Measurements from ENCODE around the gene ACSL5. TPM values are rescaled to one million over a fixed set of nuclear protein-coding genes. Genes with fewer than 3 reads are reported as not detected.

Gene ACSL5
- total RNA-seq, 4 donors from 2014 or later = 6.8 to 17.0 (median 10.0) TPM

- H3K4me1 ChIP-seq = no peaks in the 10 kb centered on the region
- H3K9me3 ChIP-seq = no peaks in the 10 kb centered on the region
- TF ChIP-seq, protein P1, sequence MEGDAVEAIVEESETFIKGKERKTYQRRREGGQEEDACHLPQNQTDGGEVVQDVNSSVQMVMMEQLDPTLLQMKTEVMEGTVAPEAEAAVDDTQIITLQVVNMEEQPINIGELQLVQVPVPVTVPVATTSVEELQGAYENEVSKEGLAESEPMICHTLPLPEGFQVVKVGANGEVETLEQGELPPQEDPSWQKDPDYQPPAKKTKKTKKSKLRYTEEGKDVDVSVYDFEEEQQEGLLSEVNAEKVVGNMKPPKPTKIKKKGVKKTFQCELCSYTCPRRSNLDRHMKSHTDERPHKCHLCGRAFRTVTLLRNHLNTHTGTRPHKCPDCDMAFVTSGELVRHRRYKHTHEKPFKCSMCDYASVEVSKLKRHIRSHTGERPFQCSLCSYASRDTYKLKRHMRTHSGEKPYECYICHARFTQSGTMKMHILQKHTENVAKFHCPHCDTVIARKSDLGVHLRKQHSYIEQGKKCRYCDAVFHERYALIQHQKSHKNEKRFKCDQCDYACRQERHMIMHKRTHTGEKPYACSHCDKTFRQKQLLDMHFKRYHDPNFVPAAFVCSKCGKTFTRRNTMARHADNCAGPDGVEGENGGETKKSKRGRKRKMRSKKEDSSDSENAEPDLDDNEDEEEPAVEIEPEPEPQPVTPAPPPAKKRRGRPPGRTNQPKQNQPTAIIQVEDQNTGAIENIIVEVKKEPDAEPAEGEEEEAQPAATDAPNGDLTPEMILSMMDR (IDR thresholded peaks at IDR 0.05) = no peak
- no peak for TF ChIP-seq POLR2A (IDR thresholded peaks at IDR 0.05)
- DNase-seq = no peak
- H3K4me3 ChIP-seq (replicated peaks in 1 of 3) = no peak overlapping the region
- intact Hi-C loops (cut with DNase I) = no loop called here
- 46 to 69% methylated on average over 2 of the region's 2 CpGs for WGBS, 2 donors
- no peaks in the 10 kb centered on the region for H3K27me3 ChIP-seq
- H3K27ac ChIP-seq = peak overlapping the region in 2 of 3 donors; percentile 25 to 57
- H3K36me3 ChIP-seq = no peaks in the 10 kb centered on the region
Measured at GRCh38 chr10:112388548-112388947, 14.6 kb downstream of the ACSL5 start.

DNA sequence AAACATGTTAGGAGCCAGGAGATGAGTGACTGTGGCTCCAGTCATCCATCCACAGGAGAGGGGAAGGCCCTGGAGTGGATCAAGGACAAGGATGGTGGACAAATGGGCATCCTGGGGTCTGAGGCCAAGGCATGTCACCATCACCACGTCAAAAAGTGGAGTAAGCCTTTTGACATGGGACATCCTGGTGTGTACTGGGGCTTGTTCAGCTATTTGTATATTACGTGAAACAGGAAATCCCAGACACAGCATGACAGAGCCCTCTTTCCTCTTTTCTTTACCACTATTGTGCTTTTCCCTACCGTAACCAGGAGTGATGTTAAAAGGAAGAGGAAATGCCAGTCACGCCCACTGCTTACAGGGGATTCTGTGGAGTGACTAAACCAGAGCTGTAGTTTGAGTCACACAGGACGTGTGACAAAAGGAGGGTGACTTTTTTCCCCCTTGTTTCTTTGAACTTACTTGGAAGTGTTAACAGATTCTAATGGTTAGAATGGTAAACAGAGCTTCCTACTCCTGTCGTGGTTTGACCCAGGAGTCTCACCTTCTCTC lies 15.4 kb downstream of the ACSL5 start:
- Histone ChIP-seq H3K9me3 (no peaks in the 10 kb centered on the region), H3K36me3 (no peaks in the 10 kb centered on the region), H3K4me1 (no peaks in the 10 kb centered on the region), H3K27ac (peak overlapping the region; percentile 25 to 57 (median 50)), H3K4me3 (replicated peaks in 1 of 3) (no peak overlapping the region), H3K27me3 (no peaks in the 10 kb centered on the region)
- DNase-seq = peak; percentile 14 to 18
- intact Hi-C loops (cut with DNase I) = no loop called here
- TF ChIP-seq, protein P1 (IDR thresholded peaks at IDR 0.05) = no peak
- TF ChIP-seq POLR2A (IDR thresholded peaks at IDR 0.05) = no peak
- WGBS, 2 donors = 52 to 57% methylated on average over 6 of the region's 6 CpGs

- intact Hi-C loops (cut with DNase I) = no loop called here
- 93 to 97% methylated on average over 3 of the region's 3 CpGs for WGBS, 2 donors
- no peaks in the 10 kb centered on the region for H3K4me1 ChIP-seq
- no peaks in the 10 kb centered on the region for H3K27me3 ChIP-seq
- no peaks in the 10 kb centered on the region for H3K9me3 ChIP-seq
- no peak overlapping the region for H3K4me3 ChIP-seq (replicated peaks in 1 of 3)
- peak overlapping the region in 1 of 3 donors; percentile 15 for H3K27ac ChIP-seq
- H3K36me3 ChIP-seq = no peaks in the 10 kb centered on the region
- TF ChIP-seq POLR2A (IDR thresholded peaks at IDR 0.05) = no peak
- TF ChIP-seq, protein P1 (IDR thresholded peaks at IDR 0.05) = no peak
- DNase-seq = no peak
Measured at GRCh38 chr10:112390125-112390703, 16.3 kb downstream of the ACSL5 start.

GRCh38 chr10:112393341-112393740 lies 19.4 kb downstream of the ACSL5 start:
- intact Hi-C loops (cut with DNase I) = no loop called here
- 59 to 81% methylated on average over 1 of the region's 1 CpG for WGBS, 2 donors
- Histone ChIP-seq H3K27me3 (no peaks in the 10 kb centered on the region), H3K27ac (no peak overlapping the region), H3K4me3 (replicated peaks in 1 of 3) (no peak overlapping the region), H3K4me1 (no peaks in the 10 kb centered on the region), H3K9me3 (no peaks in the 10 kb centered on the region), H3K36me3 (no peaks in the 10 kb centered on the region)
- DNase-seq = peak; percentile 48 to 51
- TF ChIP-seq POLR2A (IDR thresholded peaks at IDR 0.05) = no peak
- TF ChIP-seq, protein P1 (IDR thresholded peaks at IDR 0.05) = no peak

DNA sequence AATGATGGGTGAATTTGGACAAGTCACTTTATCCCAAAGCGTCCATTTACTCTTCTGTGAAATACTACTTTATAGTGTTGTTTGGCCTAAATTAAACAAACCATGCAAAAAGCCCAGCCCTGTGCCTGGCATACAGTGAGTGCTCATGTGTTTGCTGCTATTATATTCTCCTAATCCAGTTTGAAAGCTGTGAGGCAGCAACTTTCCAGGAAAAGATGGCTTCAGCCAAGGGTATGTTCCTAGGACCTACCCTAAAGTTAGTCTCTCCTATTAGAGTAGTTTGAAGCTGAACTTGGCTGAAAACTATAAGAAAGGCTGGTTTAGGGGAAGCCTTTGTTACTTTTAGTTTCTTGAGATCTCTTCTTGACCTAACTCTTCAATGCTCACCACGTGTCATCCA lies 19.9 kb downstream of the ACSL5 start:
- Histone ChIP-seq H3K4me1 (no peaks in the 10 kb centered on the region), H3K27ac (no peak overlapping the region), H3K9me3 (no peaks in the 10 kb centered on the region), H3K36me3 (no peaks in the 10 kb centered on the region), H3K27me3 (no peaks in the 10 kb centered on the region), H3K4me3 (replicated peaks in 1 of 3) (no peak overlapping the region)
- no peak for TF ChIP-seq POLR2A (IDR thresholded peaks at IDR 0.05)
- TF ChIP-seq, protein P1 (IDR thresholded peaks at IDR 0.05) = no peak
- no peak for DNase-seq
- WGBS, 2 donors = 65 to 77% methylated on average over 2 of the region's 2 CpGs
- intact Hi-C loops (cut with DNase I) = no loop called here
